Fibroblast of lung (primary cell): ENCODE measurements around the gene SAG. TPM values are rescaled to one million over a fixed set of nuclear protein-coding genes. Genes with fewer than 3 reads are reported as not detected.

Experiments used
- DNase-seq, 2 donors: peaks; one replicate each; pipeline versions ENCODE4 v3.0.0 to v3.0.0-alpha.2; 2010; ENCODE audit warnings: low read depth in 2 of 2
- H2AFZ ChIP-seq: 2 replicates; pipeline ENCODE4 v1.5.1; 2012; ENCODE audit warnings: low read length, control low read depth, inconsistent platforms
- H3K27ac ChIP-seq: 2 replicates; pipeline ENCODE4 v1.5.1; 2011; ENCODE audit warnings: low read length, control low read depth; ENCODE audit not compliant: insufficient read depth
- H3K27me3 ChIP-seq: 2 replicates; pipeline ENCODE4 v1.5.1; 2011; ENCODE audit warnings: mild to moderate bottlenecking, low read length; ENCODE audit not compliant: control insufficient read depth, insufficient read depth
- H3K36me3 ChIP-seq: 2 replicates; pipeline ENCODE4 v1.5.1; 2011; ENCODE audit warnings: low read length; ENCODE audit not compliant: control insufficient read depth, insufficient read depth
- H3K4me1 ChIP-seq: 2 replicates; pipeline ENCODE4 v1.5.1; 2011; ENCODE audit warnings: low read length; ENCODE audit not compliant: control insufficient read depth, insufficient read depth; ENCODE audit errors: extremely low read depth
- H3K4me2 ChIP-seq: 2 replicates; pipeline ENCODE4 v1.5.1; 2011; ENCODE audit warnings: low read length, control low read depth; ENCODE audit not compliant: insufficient read depth; ENCODE audit errors: extremely low read depth
- H3K4me3 ChIP-seq, 4 experiments: fragments of 200-600 bp in 1 of 4; sonication (generic) in 1 of 4; replicated peaks in 1 of 4; 2 replicates each; pipeline ENCODE4 v1.5.1; 2011 to 2016; ENCODE audit warnings: low read length in 4 of 4, low read depth in 3 of 4, mild to moderate bottlenecking in 3 of 4, control low read depth in 2 of 4, inconsistent platforms in 1 of 4, mixed read lengths in 1 of 4; ENCODE audit not compliant: insufficient read depth in 1 of 4; ENCODE audit errors: control extremely low read depth in 1 of 4
- H3K79me2 ChIP-seq: 2 replicates; pipeline ENCODE4 v1.5.1; 2012; ENCODE audit warnings: mild to moderate bottlenecking, low read length, inconsistent platforms; ENCODE audit not compliant: control insufficient read depth, insufficient read depth
- H3K9ac ChIP-seq: 2 replicates; pipeline ENCODE4 v1.5.1; 2011; ENCODE audit warnings: mild to moderate bottlenecking, low read length, control low read depth; ENCODE audit not compliant: insufficient read depth
- H3K9me3 ChIP-seq: 2 replicates; pipeline ENCODE4 v1.5.1; 2012; ENCODE audit warnings: low read depth, low read length; ENCODE audit not compliant: control insufficient read depth, insufficient read depth
- H4K20me1 ChIP-seq: 2 replicates; pipeline ENCODE4 v1.5.1; 2011; ENCODE audit warnings: low read length; ENCODE audit not compliant: control insufficient read depth, insufficient read depth; ENCODE audit errors: extremely low read depth
- CTCF ChIP-seq, 2 donors: IDR thresholded peaks in 1 of 2; conservative IDR thresholded peaks in 1 of 2; 1 replicate in 1 of 2; 2 replicates in 1 of 2; pipeline ENCODE4 v1.5.1; 2011 to 2012; ENCODE audit warnings: low read length in 2 of 2, control low read depth in 1 of 2, inconsistent platforms in 1 of 2, low read depth in 1 of 2, mild to moderate bottlenecking in 1 of 2
- EZH2 ChIP-seq: IDR thresholded peaks from 2 replicates; pipeline ENCODE4 v1.5.1; 2012; ENCODE audit warnings: low read length, control low read depth, mild to moderate bottlenecking; ENCODE audit errors: missing control alignments
- polyA plus RNA-seq, 2 donors: library from polyadenylated mRNA; depleted of rRNA in 1 of 2; stranded (reverse) in 1 of 2; unstranded in 1 of 2; fragments of >200 nt; gene quantifications; 2 replicates each; pipeline ENCODE4 v1.2.1, GENCODE V29; 2011 to 2012; ENCODE audit warnings: missing spikeins in 1 of 2
- total RNA-seq: library from RNA; depleted of rRNA; stranded (reverse); fragments of >200 nt; gene quantifications from 2 replicates; pipeline ENCODE4 v1.2.1, GENCODE V29; 2014

Gene SAG
- total and polyA plus RNA-seq, 2 donors (not counting 1 experiment from before 2014, with no cell fraction given) = not detected

DNA sequence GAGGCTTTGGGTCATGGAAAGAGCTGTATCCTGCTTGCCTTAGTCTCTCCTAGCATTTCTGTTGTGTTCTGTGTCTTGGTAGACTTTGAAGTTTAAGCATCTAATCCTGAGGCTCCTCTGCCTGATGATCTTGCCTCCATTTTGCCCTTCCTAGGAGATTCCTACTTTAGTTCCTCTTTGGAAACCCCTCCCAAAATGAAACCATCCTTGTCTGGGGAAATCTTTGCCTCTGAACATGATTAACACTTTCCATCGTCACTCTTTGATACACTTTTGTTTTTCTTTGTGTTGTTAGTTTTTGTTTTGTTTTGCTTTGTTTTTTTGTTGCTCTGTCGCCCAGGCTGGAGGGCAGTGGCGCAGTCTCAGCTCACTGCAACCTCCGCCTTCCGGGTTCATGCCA, 47.0 kb upstream of the SAG start:
- no peak for DNase-seq
- Histone ChIP-seq H3K36me3 (peaks cover 10% of the 10 kb centered on the region), H3K9ac (no peak overlapping the region), H3K27me3 (no peaks in the 10 kb centered on the region), H3K4me2 (no peak overlapping the region), H3K4me1 (no peaks in the 10 kb centered on the region), H3K27ac (no peak overlapping the region), H2AFZ (no peak overlapping the region), H3K79me2 (peaks cover 4% of the 10 kb centered on the region), H3K9me3 (no peaks in the 10 kb centered on the region), H3K4me3 (no peak overlapping the region), H4K20me1 (no peaks in the 10 kb centered on the region)
- TF ChIP-seq EZH2 = no peak
- TF ChIP-seq CTCF (conservative IDR thresholded peaks at IDR 0.05 in 1 of 2, IDR thresholded peaks at IDR 0.05 in 1 of 2; ENCODE audit: low read depth in 1 of 2, low read length in 2 of 2) = no peak

GRCh38 chr2:233261819-233262555, 45.6 kb upstream of the SAG start:
- H2AFZ ChIP-seq = no peak overlapping the region
- H3K27ac ChIP-seq = no peak overlapping the region
- no peaks in the 10 kb centered on the region for H3K4me1 ChIP-seq
- peaks cover 8% of the 10 kb centered on the region for H3K36me3 ChIP-seq
- H4K20me1 ChIP-seq = no peaks in the 10 kb centered on the region
- no peak for TF ChIP-seq CTCF (conservative IDR thresholded peaks at IDR 0.05 in 1 of 2, IDR thresholded peaks at IDR 0.05 in 1 of 2; ENCODE audit: low read depth in 1 of 2, low read length in 2 of 2)
- no peak for TF ChIP-seq EZH2
- DNase-seq = no peak
- no peak overlapping the region for H3K4me3 ChIP-seq
- H3K27me3 ChIP-seq = no peaks in the 10 kb centered on the region
- peaks cover 3% of the 10 kb centered on the region for H3K79me2 ChIP-seq
- no peak overlapping the region for H3K4me2 ChIP-seq
- no peak overlapping the region for H3K9ac ChIP-seq
- no peaks in the 10 kb centered on the region for H3K9me3 ChIP-seq

- no peak for DNase-seq
- Histone ChIP-seq H3K27ac (no peak overlapping the region), H3K4me3 (no peak overlapping the region), H3K27me3 (no peaks in the 10 kb centered on the region), H3K4me1 (no peaks in the 10 kb centered on the region), H3K9ac (no peak overlapping the region), H2AFZ (no peak overlapping the region), H3K36me3 (peaks cover 8% of the 10 kb centered on the region), H3K4me2 (no peak overlapping the region), H3K79me2 (peaks cover 3% of the 10 kb centered on the region), H4K20me1 (no peaks in the 10 kb centered on the region), H3K9me3 (no peaks in the 10 kb centered on the region)
- TF ChIP-seq EZH2 (no peak), CTCF (conservative IDR thresholded peaks at IDR 0.05 in 1 of 2, IDR thresholded peaks at IDR 0.05 in 1 of 2; ENCODE audit: low read depth in 1 of 2, low read length in 2 of 2) (no peak)
These were observed 45.1 kb upstream of the SAG start for GRCh38 chr2:233262562-233262961.
